HG02840 (cell line): ENCODE measurements around the gene CARMIL3.
"Not testable (repeated sequence)": the region's sequence is repeated elsewhere in the genome, so short reads cannot be mapped to it uniquely, and the experiment has no call there.

Source experiments
- ATAC-seq: cut with Tn5 transposase; IDR thresholded peaks from one replicate; pipeline ENCODE4 v1.9.1; 2021; ENCODE audit warnings: mild to moderate bottlenecking, moderate library complexity, moderate number of reproducible peaks; ENCODE audit not compliant: unreplicated experiment, low FRiP score

The CARMIL3 gene

GRCh38 chr14:24051789-24052655, at the start of gene CARMIL3:
Gene CARMIL3, plus strand, starts transcription at chr14:24052009. Its CDS starts 145 bp downstream, at chr14:24052154.
- ATAC-seq: peak; percentile 49

GRCh38 chr14:24006471-24006816, 45.4 kb upstream of the CARMIL3 start:
- peak; percentile 17 for ATAC-seq

- ATAC-seq: peak; percentile 74
Measured at GRCh38 chr14:24006817-24007652, 44.8 kb upstream of the CARMIL3 start.

- ATAC-seq: no peak
Measured at GRCh38 chr14:24011051-24011450, 40.8 kb upstream of the CARMIL3 start.

- ATAC-seq: not testable (repeated sequence)
Measured at GRCh38 chr14:24012726-24013273, 39.0 kb upstream of the CARMIL3 start.

- ATAC-seq: no peak
Measured at GRCh38 chr14:24013654-24014514, 37.9 kb upstream of the CARMIL3 start.

- not testable (repeated sequence) for ATAC-seq
Measured at GRCh38 chr14:24015745-24016144, 36.1 kb upstream of the CARMIL3 start.

- ATAC-seq: not testable (repeated sequence)
Measured at GRCh38 chr14:24018978-24019377, 32.8 kb upstream of the CARMIL3 start.

- not testable (repeated sequence) for ATAC-seq
Measured at GRCh38 chr14:24019944-24020343, 31.9 kb upstream of the CARMIL3 start.

- not testable (repeated sequence) for ATAC-seq
Measured at GRCh38 chr14:24020520-24020919, 31.3 kb upstream of the CARMIL3 start.

GRCh38 chr14:24024939-24025418, 26.8 kb upstream of the CARMIL3 start:
- not testable (repeated sequence) for ATAC-seq

- ATAC-seq: not testable (repeated sequence)
Measured at GRCh38 chr14:24029687-24030086, 22.1 kb upstream of the CARMIL3 start.

- ATAC-seq: not testable (repeated sequence)
Measured at GRCh38 chr14:24031331-24031730, 20.5 kb upstream of the CARMIL3 start.

- ATAC-seq: no peak
Measured at GRCh38 chr14:24032727-24033418, 18.9 kb upstream of the CARMIL3 start.

- not testable (repeated sequence) for ATAC-seq
Measured at GRCh38 chr14:24035769-24036168, 16.0 kb upstream of the CARMIL3 start.

- no peak for ATAC-seq
Measured at GRCh38 chr14:24036169-24036962, 15.4 kb upstream of the CARMIL3 start.

- not testable (repeated sequence) for ATAC-seq
Measured at GRCh38 chr14:24036963-24037657, 14.7 kb upstream of the CARMIL3 start.

- no peak for ATAC-seq
Measured at GRCh38 chr14:24037658-24038037, 14.2 kb upstream of the CARMIL3 start.
